OCI-LY1 (cell line): Measurements from ENCODE around the gene PARD6B.
"Not testable (repeated sequence)": the region's sequence is repeated elsewhere in the genome, so short reads cannot be mapped to it uniquely, and the experiment has no call there.

Experiments
- H2AFZ ChIP-seq: fragments of 200-600 bp; sonication (generic), shearing (Covaris generic); 2 replicates; pipeline ENCODE4 v1.6.0; 2014; ENCODE audit warnings: antibody characterized with exemption, mild to moderate bottlenecking, low read length
- H3F3A ChIP-seq: fragments of 200-600 bp; sonication (generic), shearing (Covaris generic); 2 replicates; pipeline ENCODE4 v1.6.0; 2014; ENCODE audit warnings: mild to moderate bottlenecking, antibody characterized with exemption, low read length, moderate library complexity; ENCODE audit not compliant: insufficient read depth
- H3K27ac ChIP-seq: fragments of 200-600 bp; sonication (generic); 2 replicates; pipeline ENCODE4 v1.5.1; 2014; ENCODE audit warnings: low read length, mixed run types, mild to moderate bottlenecking, low read depth; ENCODE audit not compliant: poor library complexity, severe bottlenecking
- H3K27me3 ChIP-seq: fragments of 200-600 bp; sonication (generic); 2 replicates; pipeline ENCODE4 v1.6.0; 2014; ENCODE audit warnings: antibody characterized with exemption, mild to moderate bottlenecking, low read length, moderate library complexity; ENCODE audit not compliant: insufficient read depth
- H3K36me3 ChIP-seq: fragments of 200-600 bp; sonication (generic); 2 replicates; pipeline ENCODE4 v1.6.1; 2014; ENCODE audit warnings: mild to moderate bottlenecking, antibody characterized with exemption, low read length, moderate library complexity, mixed read lengths; ENCODE audit not compliant: insufficient read depth
- H3K4me1 ChIP-seq: fragments of 200-600 bp; sonication (generic); 2 replicates; pipeline ENCODE4 v1.5.1; 2014; ENCODE audit warnings: mild to moderate bottlenecking, low read length, moderate library complexity; ENCODE audit not compliant: insufficient read depth, severe bottlenecking
- H3K4me2 ChIP-seq: fragments of 200-600 bp; sonication (generic), shearing (Covaris generic); 2 replicates; pipeline ENCODE4 v1.6.1; 2014; ENCODE audit warnings: low read length
- H3K4me3 ChIP-seq: fragments of 200-600 bp; sonication (generic); 2 replicates; pipeline ENCODE4 v1.5.1; 2014; ENCODE audit warnings: low read length, low read depth, mild to moderate bottlenecking, mixed read lengths; ENCODE audit not compliant: poor library complexity, severe bottlenecking
- H3K79me2 ChIP-seq: fragments of 200-600 bp; shearing (Covaris generic); 2 replicates; pipeline ENCODE4 v1.6.1; 2016; ENCODE audit warnings: mixed run types, low read length, mixed read lengths; ENCODE audit not compliant: insufficient read depth
- H3K9ac ChIP-seq: fragments of 200-600 bp; sonication (generic), shearing (Covaris generic); 2 replicates; pipeline ENCODE4 v1.6.1; 2014; ENCODE audit warnings: mild to moderate bottlenecking, low read length, mixed read lengths
- H3K9me2 ChIP-seq: fragments of 200-600 bp; sonication (generic), shearing (Covaris generic); 2 replicates; pipeline ENCODE4 v1.6.1; 2014; ENCODE audit warnings: low read depth, mild to moderate bottlenecking, low read length, mixed read lengths
- H3K9me3 ChIP-seq: fragments of 200-600 bp; shearing (Covaris generic); 2 replicates; pipeline ENCODE4 v1.6.1; 2014; ENCODE audit warnings: low read length, mixed read lengths
- H4K20me1 ChIP-seq: fragments of 200-600 bp; sonication (generic), shearing (Covaris generic); 2 replicates; pipeline ENCODE4 v1.6.0; 2016; ENCODE audit warnings: mild to moderate bottlenecking, low read length; ENCODE audit not compliant: insufficient read depth
- EZH2 ChIP-seq: fragments of 200-600 bp; sonication (generic), shearing (Covaris generic); IDR thresholded peaks from 2 replicates; pipeline ENCODE4 v1.8.0; 2017; ENCODE audit warnings: borderline replicate concordance, mixed run types, mild to moderate bottlenecking, antibody characterized with exemption, low read length, moderate library complexity, mixed read lengths
- TF ChIP-seq, protein P1 (sequence below): fragments of 200-600 bp; sonication (generic), shearing (Covaris generic); IDR thresholded peaks from 2 replicates; pipeline ENCODE4 v1.5.1; 2017; ENCODE audit warnings: mild to moderate bottlenecking, antibody characterized with exemption, low read length, moderate library complexity, mixed read lengths

Gene PARD6B

DNA sequence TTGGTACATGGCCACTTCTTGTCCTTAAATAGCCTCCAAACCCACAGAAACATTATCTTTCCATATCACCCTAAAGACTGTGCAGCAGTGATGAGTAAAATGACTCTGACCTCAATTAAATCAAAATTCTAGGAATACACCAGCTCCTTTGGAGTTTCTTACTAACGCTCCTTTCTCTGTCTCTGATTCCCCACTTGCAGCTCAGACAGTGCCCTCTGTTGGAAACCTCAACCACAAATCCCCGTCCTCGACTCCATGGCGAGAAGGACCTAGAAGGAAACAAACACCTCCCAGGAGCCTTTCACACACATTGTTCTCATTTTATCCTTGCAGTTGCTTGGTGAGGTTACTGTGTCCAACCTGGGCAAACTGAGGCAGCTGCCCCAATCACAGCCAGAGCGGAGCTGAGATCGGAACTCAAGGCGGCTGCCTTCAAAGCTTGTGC is 17.7 kb upstream of the PARD6B start:
- no peaks in the 10 kb centered on the region for H3K36me3 ChIP-seq
- no peak overlapping the region for H3K4me2 ChIP-seq
- H3K4me3 ChIP-seq: no peak overlapping the region
- TF ChIP-seq EZH2: no peak
- TF ChIP-seq, protein P1, sequence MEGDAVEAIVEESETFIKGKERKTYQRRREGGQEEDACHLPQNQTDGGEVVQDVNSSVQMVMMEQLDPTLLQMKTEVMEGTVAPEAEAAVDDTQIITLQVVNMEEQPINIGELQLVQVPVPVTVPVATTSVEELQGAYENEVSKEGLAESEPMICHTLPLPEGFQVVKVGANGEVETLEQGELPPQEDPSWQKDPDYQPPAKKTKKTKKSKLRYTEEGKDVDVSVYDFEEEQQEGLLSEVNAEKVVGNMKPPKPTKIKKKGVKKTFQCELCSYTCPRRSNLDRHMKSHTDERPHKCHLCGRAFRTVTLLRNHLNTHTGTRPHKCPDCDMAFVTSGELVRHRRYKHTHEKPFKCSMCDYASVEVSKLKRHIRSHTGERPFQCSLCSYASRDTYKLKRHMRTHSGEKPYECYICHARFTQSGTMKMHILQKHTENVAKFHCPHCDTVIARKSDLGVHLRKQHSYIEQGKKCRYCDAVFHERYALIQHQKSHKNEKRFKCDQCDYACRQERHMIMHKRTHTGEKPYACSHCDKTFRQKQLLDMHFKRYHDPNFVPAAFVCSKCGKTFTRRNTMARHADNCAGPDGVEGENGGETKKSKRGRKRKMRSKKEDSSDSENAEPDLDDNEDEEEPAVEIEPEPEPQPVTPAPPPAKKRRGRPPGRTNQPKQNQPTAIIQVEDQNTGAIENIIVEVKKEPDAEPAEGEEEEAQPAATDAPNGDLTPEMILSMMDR: no peak
- no peak overlapping the region for H2AFZ ChIP-seq
- no peaks in the 10 kb centered on the region for H4K20me1 ChIP-seq
- no peak overlapping the region for H3K9ac ChIP-seq
- no peaks in the 10 kb centered on the region for H3K79me2 ChIP-seq
- no peaks in the 10 kb centered on the region for H3K9me2 ChIP-seq
- no peaks in the 10 kb centered on the region for H3K27me3 ChIP-seq
- H3K27ac ChIP-seq: no peak overlapping the region
- H3K4me1 ChIP-seq: no peaks in the 10 kb centered on the region
- no peaks in the 10 kb centered on the region for H3F3A ChIP-seq
- no peaks in the 10 kb centered on the region for H3K9me3 ChIP-seq

DNA sequence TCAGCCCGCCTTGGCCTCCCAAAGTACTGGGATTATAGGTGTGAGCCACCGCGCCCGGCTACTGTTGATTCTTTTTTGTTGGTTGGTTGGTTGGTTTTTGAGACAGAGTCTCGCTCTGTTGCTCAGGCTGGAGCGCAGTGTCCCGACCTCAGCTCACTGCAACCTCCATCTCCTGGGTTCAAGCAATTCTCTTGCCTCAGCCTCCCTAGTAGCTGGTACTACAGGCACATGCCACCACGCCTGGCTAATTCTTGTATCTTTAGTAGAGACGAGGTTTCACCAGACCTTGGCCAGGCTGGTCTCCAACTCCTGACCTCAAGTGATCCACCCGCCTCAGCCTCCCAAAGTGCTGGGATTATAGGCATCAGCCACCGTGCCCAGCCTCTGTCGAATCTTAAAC is 17.0 kb upstream of the PARD6B start:
- not testable (repeated sequence) for H3K4me2 ChIP-seq, H3K36me3 ChIP-seq, H3K4me3 ChIP-seq, H3K27ac ChIP-seq, H3K79me2 ChIP-seq, H3K27me3 ChIP-seq, H3K9me3 ChIP-seq, H3K9me2 ChIP-seq, H4K20me1 ChIP-seq, H3K9ac ChIP-seq, H3K4me1 ChIP-seq, H2AFZ ChIP-seq, H3F3A ChIP-seq

DNA sequence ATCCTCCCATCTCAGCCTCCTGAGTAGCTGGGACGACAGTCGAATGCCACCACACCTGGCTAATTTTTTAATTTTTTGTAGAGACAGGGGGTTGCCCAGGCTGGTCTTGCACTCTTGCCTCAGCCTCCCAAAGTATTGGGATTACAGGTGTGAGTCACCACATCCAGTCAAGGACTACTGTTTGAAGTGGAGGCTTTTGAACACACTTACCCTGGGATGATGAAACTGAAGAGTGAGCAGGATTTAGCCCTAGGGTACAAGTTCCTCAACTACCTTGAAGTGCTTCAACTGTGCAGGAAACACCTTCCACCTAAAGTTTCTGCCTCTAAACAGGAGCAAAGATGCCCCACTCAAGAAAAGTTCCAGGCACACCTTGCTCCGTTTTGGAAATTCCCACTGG is 15.7 kb upstream of the PARD6B start:
- Histone ChIP-seq H3F3A (no peaks in the 10 kb centered on the region), H3K9me3 (no peaks in the 10 kb centered on the region), H3K4me3 (no peak overlapping the region), H3K4me2 (no peak overlapping the region), H3K9ac (no peak overlapping the region), H3K9me2 (no peaks in the 10 kb centered on the region), H2AFZ (no peak overlapping the region), H3K27me3 (no peaks in the 10 kb centered on the region), H4K20me1 (no peaks in the 10 kb centered on the region), H3K27ac (no peak overlapping the region), H3K36me3 (no peaks in the 10 kb centered on the region), H3K79me2 (no peaks in the 10 kb centered on the region), H3K4me1 (no peaks in the 10 kb centered on the region)
- TF ChIP-seq EZH2: no peak
- TF ChIP-seq, protein P1: no peak

DNA sequence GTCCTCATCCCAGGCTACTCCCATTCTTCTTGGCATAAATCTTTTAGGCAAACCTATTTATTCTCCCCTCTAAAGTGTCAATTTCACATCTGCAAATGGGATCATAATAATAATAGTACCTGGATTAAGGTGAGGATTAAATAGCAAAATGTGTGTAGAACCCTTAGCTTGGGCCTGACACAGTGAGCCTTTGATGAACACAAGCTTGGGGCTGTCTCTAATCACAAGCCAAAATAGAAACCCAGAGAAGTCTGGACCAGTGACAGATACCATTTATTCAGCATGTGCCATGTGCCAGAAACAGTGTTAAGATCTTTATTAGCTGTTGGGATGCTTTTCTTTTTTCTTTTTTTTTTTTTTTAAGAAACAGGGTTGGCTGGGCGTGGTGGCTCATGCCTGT is 14.9 kb upstream of the PARD6B start:
- H3K9me3 ChIP-seq: no peaks in the 10 kb centered on the region
- no peaks in the 10 kb centered on the region for H3K9me2 ChIP-seq
- no peak overlapping the region for H3K27ac ChIP-seq
- H3K4me3 ChIP-seq: no peak overlapping the region
- no peaks in the 10 kb centered on the region for H3F3A ChIP-seq
- H3K4me1 ChIP-seq: no peaks in the 10 kb centered on the region
- no peaks in the 10 kb centered on the region for H4K20me1 ChIP-seq
- H3K27me3 ChIP-seq: no peaks in the 10 kb centered on the region
- no peak overlapping the region for H3K9ac ChIP-seq
- H3K79me2 ChIP-seq: no peaks in the 10 kb centered on the region
- TF ChIP-seq, protein P1: no peak
- TF ChIP-seq EZH2: no peak
- H3K36me3 ChIP-seq: no peaks in the 10 kb centered on the region
- no peak overlapping the region for H2AFZ ChIP-seq
- no peak overlapping the region for H3K4me2 ChIP-seq
